ENCODE measurements around the gene DNAH9.

Gene DNAH9

GRCh38 chr17:11803231-11803969 is 205.1 kb downstream of the DNAH9 start:
- DNase-seq (ENCODE audit: insufficient read length, low spot score) (no peak), FAIRE-seq (no peak)
- TF ChIP-seq, protein P1, sequence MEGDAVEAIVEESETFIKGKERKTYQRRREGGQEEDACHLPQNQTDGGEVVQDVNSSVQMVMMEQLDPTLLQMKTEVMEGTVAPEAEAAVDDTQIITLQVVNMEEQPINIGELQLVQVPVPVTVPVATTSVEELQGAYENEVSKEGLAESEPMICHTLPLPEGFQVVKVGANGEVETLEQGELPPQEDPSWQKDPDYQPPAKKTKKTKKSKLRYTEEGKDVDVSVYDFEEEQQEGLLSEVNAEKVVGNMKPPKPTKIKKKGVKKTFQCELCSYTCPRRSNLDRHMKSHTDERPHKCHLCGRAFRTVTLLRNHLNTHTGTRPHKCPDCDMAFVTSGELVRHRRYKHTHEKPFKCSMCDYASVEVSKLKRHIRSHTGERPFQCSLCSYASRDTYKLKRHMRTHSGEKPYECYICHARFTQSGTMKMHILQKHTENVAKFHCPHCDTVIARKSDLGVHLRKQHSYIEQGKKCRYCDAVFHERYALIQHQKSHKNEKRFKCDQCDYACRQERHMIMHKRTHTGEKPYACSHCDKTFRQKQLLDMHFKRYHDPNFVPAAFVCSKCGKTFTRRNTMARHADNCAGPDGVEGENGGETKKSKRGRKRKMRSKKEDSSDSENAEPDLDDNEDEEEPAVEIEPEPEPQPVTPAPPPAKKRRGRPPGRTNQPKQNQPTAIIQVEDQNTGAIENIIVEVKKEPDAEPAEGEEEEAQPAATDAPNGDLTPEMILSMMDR (IDR thresholded peaks at IDR 0.05; ENCODE audit: insufficient read depth, missing control alignments) = no peak

GRCh38 chr17:11805138-11805537 is 206.9 kb downstream of the DNAH9 start:
- FAIRE-seq = no peak
- TF ChIP-seq, protein P1 (IDR thresholded peaks at IDR 0.05; ENCODE audit: insufficient read depth, missing control alignments) = no peak
- no peak for DNase-seq (ENCODE audit: insufficient read length, low spot score)

DNA sequence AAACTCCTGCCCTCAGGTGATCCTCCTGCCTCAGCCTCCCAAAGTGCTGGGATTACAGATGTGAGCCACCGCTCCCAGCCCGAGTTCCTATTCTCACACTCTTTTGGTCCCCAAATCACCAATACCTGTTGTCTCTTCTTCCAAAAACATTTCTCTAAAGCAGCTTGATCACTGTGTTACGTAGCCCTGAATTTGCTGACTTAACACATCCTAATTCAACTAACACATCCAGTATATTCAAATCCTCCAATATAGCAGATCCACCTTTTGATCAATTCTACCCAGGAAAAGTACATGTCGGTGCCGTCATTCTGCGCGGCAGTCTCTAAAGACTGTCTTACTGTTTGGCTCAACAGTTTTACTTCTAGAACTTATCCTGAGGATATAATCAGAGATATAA is 207.7 kb downstream of the DNAH9 start:
- FAIRE-seq = no peak
- TF ChIP-seq, protein P1 (IDR thresholded peaks at IDR 0.05; ENCODE audit: insufficient read depth, missing control alignments) = no peak
- DNase-seq (ENCODE audit: insufficient read length, low spot score) = no peak

- DNase-seq (ENCODE audit: insufficient read length, low spot score) = no peak
- no peak for FAIRE-seq
- TF ChIP-seq, protein P1 (IDR thresholded peaks at IDR 0.05; ENCODE audit: insufficient read depth, missing control alignments) = no peak
Observed at GRCh38 chr17:11807606-11808005, 209.3 kb downstream of the DNAH9 start.

- DNase-seq (ENCODE audit: insufficient read length, low spot score) (no peak), FAIRE-seq (no peak)
- TF ChIP-seq, protein P1 (IDR thresholded peaks at IDR 0.05; ENCODE audit: insufficient read depth, missing control alignments) = no peak
Observed at GRCh38 chr17:11813278-11813677, 215.0 kb downstream of the DNAH9 start.

DNA sequence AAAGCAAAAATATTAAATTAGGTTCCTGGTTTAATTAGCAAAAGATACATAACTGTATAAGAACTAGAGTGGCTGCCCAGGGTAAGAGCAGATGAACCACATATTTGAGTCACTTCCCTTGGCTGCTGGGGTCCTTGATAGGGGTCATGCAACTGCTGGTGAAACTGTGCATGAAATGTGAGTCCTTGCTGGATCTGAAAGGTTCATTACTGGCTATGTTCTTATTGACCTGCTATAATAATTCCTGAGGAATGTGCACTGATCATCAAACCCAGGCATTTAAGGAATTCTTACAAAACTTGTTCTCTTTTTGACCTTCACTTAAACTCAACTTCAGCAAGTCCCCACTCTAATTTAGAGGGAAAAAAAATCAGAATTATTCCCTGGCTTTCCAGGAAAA is 215.6 kb downstream of the DNAH9 start:
- TF ChIP-seq, protein P1 (IDR thresholded peaks at IDR 0.05; ENCODE audit: insufficient read depth, missing control alignments) = no peak
- no peak for FAIRE-seq
- DNase-seq (ENCODE audit: insufficient read length, low spot score) = no peak

GRCh38 chr17:11814655-11815262 is 216.5 kb downstream of the DNAH9 start:
- TF ChIP-seq, protein P1 (IDR thresholded peaks at IDR 0.05; ENCODE audit: insufficient read depth, missing control alignments) = no peak

More at GRCh38 chr17:11814655-11815262, 216.5 kb downstream of the DNAH9 start:
- FAIRE-seq (no peak), DNase-seq (ENCODE audit: insufficient read length, low spot score) (no peak)
